Measurements from ENCODE around the gene GALNT10. TPM values are rescaled to one million over a fixed set of nuclear protein-coding genes. Genes with fewer than 3 reads are reported as not detected.
A peak's percentile ranks its signal among the peaks of the same experiment; 100 is the strongest.

The GALNT10 gene
- polyA plus RNA-seq, 1 of the 3 experiments (the other 2 are of a cell fraction) = 56.3 TPM

DNA sequence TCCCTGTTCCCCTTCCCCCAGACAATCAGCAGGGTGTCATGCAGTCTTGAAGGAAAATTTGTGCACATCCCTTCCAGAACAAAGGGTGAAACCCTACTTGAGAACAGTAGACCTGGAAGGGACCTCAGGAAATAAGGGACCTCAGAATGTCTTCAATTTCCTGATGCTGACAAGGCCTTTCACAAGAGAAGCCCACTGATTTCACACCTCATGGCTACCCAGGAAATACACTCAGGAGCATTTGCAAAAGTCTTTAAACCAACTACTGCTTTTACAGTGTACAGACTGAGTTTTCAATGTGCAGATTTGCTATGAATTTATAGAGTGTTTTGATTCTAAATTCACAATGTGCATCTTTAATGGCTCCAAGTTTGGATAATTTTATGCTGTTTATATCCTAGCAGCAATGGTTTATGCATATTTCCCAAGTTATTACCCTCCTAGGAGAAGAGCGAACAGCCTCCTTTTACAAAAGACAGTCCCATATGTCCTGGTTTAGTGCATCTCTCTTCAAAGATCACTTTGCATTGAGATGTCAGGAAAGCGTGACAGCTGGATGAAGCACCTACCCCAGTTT is 74.8 kb downstream of the GALNT10 start:
- H3K4me3 ChIP-seq (ENCODE audit: low read depth in 2 of 2, low read length in 1 of 2) = no peak overlapping the region
- CTCF ChIA-PET = no interaction called here
- no peak overlapping the region for H3K27ac ChIP-seq (ENCODE audit: low read depth in 2 of 2, low read length in 1 of 2)
- no peak for DNase-seq
- no peaks in the 10 kb centered on the region for H4K20me1 ChIP-seq (ENCODE audit: insufficient read depth)
- H3F3A ChIP-seq (replicated peaks; ENCODE audit: insufficient read depth) = peaks cover 6% of the 10 kb centered on the region
- peaks cover 57% of the 10 kb centered on the region; the same call in 1 of the 2 replicates for H3K79me2 ChIP-seq (ENCODE audit: insufficient read depth)
- peaks cover 3 to 31% of the 10 kb centered on the region in 2 experiments for H3K36me3 ChIP-seq (replicated peaks in 1 of 2; ENCODE audit: control insufficient read depth in 1 of 2, insufficient read depth in 2 of 2, low read length in 1 of 2)
- H3K4me2 ChIP-seq = no peak overlapping the region
- no peak overlapping the region for H3K9ac ChIP-seq
- 95% methylated on average over 2 of the region's 2 CpGs for WGBS (ENCODE audit: low lambda C conversion rate)
- no peaks in the 10 kb centered on the region for H3K9me2 ChIP-seq
- no peaks in the 10 kb centered on the region for H3K27me3 ChIP-seq (ENCODE audit: insufficient read depth)
- no peaks in the 10 kb centered on the region for H3K9me3 ChIP-seq
- TF ChIP-seq EZH2phosphoT487 (IDR thresholded peaks at IDR 0.05; ENCODE audit: borderline replicate concordance, low read depth) = no peak
- TF ChIP-seq MEF2A (IDR thresholded peaks at IDR 0.05; ENCODE audit: borderline replicate concordance, low read depth) = no peak
- TF ChIP-seq MXI1 (IDR thresholded peaks at IDR 0.05; ENCODE audit: low read depth, low read length) = no peak
- TF ChIP-seq, protein P1, sequence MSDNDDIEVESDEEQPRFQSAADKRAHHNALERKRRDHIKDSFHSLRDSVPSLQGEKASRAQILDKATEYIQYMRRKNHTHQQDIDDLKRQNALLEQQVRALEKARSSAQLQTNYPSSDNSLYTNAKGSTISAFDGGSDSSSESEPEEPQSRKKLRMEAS (IDR thresholded peaks at IDR 0.05; ENCODE audit: low read depth) = no peak
- no peak for TF ChIP-seq JUND (IDR thresholded peaks at IDR 0.05)
- POLR2A ChIA-PET = no interaction called here
- no peak overlapping the region for H2AFZ ChIP-seq (ENCODE audit: low read depth)
- H3K4me1 ChIP-seq (ENCODE audit: control insufficient read depth in 1 of 2, insufficient read depth in 2 of 2, low read depth in 1 of 2, low read length in 1 of 2) = peaks cover 5 to 10% of the 10 kb centered on the region in 2 experiments; a peak in 3 of 4 replicates

DNA sequence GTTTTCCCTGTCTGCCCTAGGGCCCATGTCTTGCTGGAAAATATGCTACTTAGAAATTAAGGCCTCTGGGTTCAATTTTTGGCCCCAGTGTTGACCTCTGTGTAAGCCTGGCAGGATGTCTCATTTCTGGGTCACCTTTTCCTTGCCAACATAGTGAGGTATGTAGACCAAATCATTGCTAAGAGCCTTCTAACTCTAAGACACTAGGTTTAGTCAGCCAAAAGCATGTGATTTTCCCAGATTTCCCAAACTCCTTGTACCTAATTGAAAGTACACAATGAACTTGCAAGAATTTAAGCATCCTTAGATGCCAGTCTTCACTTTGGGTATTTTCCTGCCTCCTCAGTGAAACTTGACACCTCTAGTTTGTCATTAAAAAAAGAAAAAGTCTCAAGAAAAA is 77.0 kb downstream of the GALNT10 start:
- no peaks in the 10 kb centered on the region for H3K9me2 ChIP-seq
- peaks cover 6% of the 10 kb centered on the region for H3F3A ChIP-seq (replicated peaks; ENCODE audit: insufficient read depth)
- TF ChIP-seq NRF1 (IDR thresholded peaks at IDR 0.05; ENCODE audit: low read depth, low read length) (no peak), GATA2 (CRISPR knock-in tag; IDR thresholded peaks at IDR 0.05) (no peak), TAF1 (IDR thresholded peaks at IDR 0.05; ENCODE audit: borderline replicate concordance, low read depth, low read length) (no peak), RCOR1 (IDR thresholded peaks at IDR 0.05; ENCODE audit: low read length) (no peak), FOXJ3 (CRISPR knock-in tag; IDR thresholded peaks at IDR 0.05) (no peak), TEAD4 (IDR thresholded peaks at IDR 0.05; ENCODE audit: borderline replicate concordance, insufficient read depth) (no peak)
- H3K4me1 ChIP-seq (ENCODE audit: control insufficient read depth in 1 of 2, insufficient read depth in 2 of 2, low read depth in 1 of 2, low read length in 1 of 2) = peaks cover 0 to 10% of the 10 kb centered on the region in 2 experiments; a peak in 1 of 4 replicates
- H3K79me2 ChIP-seq (ENCODE audit: insufficient read depth) = peaks cover 51% of the 10 kb centered on the region; the same call in 1 of the 2 replicates
- CTCF ChIA-PET = interaction anchor here (1.6 kb wide), 1 partner anchor 10 kb away, joined by 5 read pairs; no protein-coding TSS in a partner anchor
- peaks cover under 1 to 26% of the 10 kb centered on the region in 2 experiments for H3K36me3 ChIP-seq (replicated peaks in 1 of 2; ENCODE audit: control insufficient read depth in 1 of 2, insufficient read depth in 2 of 2, low read length in 1 of 2)
- H2AFZ ChIP-seq (ENCODE audit: low read depth) = no peak overlapping the region
- peak overlapping the region in 1 of 2 experiments; percentile 52; a peak in 2 of 4 replicates for H3K27ac ChIP-seq (ENCODE audit: low read depth in 2 of 2, low read length in 1 of 2)
- H3K4me2 ChIP-seq = no peak overlapping the region
- H3K27me3 ChIP-seq (ENCODE audit: insufficient read depth) = no peaks in the 10 kb centered on the region
- H4K20me1 ChIP-seq (ENCODE audit: insufficient read depth) = no peaks in the 10 kb centered on the region
- H3K9ac ChIP-seq = no peak overlapping the region
- no peaks in the 10 kb centered on the region for H3K9me3 ChIP-seq
- no peak overlapping the region for H3K4me3 ChIP-seq (ENCODE audit: low read depth in 2 of 2, low read length in 1 of 2)
- POLR2A ChIA-PET = no interaction called here
- no peak for DNase-seq

DNA sequence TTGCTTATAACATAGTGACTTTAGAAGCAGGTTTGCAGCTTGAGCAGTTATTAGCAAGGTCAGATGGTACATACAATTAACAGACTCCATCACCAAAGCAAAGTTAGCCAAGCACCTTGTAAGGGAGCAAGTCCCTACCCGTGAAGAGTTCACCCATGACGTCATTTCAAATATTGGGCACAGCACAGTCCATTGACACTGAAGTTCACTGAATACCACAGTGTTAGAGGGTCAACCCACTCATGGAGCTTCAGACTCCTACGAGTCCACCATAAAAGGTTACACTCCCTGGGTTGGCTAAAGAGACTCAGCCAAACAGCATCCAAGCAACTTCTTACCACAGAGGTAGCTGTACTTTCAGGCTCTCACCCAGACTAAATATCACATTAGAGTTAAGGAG is 77.5 kb downstream of the GALNT10 start:
- ChIA-PET POLR2A (no interaction called here), CTCF (interaction anchor here (1.1 to 1.6 kb wide), 2 partner anchors 9 to 12 kb away, joined by 3 to 5 read pairs; no protein-coding TSS in a partner anchor)
- Histone ChIP-seq H3K4me2 (no peak overlapping the region), H3K9me2 (no peaks in the 10 kb centered on the region), H4K20me1 (ENCODE audit: insufficient read depth) (no peaks in the 10 kb centered on the region), H3K27ac (ENCODE audit: low read depth in 2 of 2, low read length in 1 of 2) (peak overlapping the region in 1 of 2 experiments; percentile 52; a peak in 1 of 4 replicates), H3K9me3 (no peaks in the 10 kb centered on the region), H3K4me1 (ENCODE audit: control insufficient read depth in 1 of 2, insufficient read depth in 2 of 2, low read depth in 1 of 2, low read length in 1 of 2) (peaks cover 3 to 16% of the 10 kb centered on the region in 2 experiments; a peak in 3 of 4 replicates), H3K9ac (no peak overlapping the region), H2AFZ (ENCODE audit: low read depth) (no peak overlapping the region), H3K79me2 (ENCODE audit: insufficient read depth) (peaks cover 46% of the 10 kb centered on the region; the same call in 1 of the 2 replicates), H3K27me3 (ENCODE audit: insufficient read depth) (no peaks in the 10 kb centered on the region), H3K36me3 (replicated peaks in 1 of 2; ENCODE audit: control insufficient read depth in 1 of 2, insufficient read depth in 2 of 2, low read length in 1 of 2) (peaks cover 0 to 20% of the 10 kb centered on the region in 2 experiments), H3K4me3 (ENCODE audit: low read depth in 2 of 2, low read length in 1 of 2) (no peak overlapping the region), H3F3A (replicated peaks; ENCODE audit: insufficient read depth) (peaks cover 6% of the 10 kb centered on the region)
- TF ChIP-seq JUND (IDR thresholded peaks at IDR 0.05) = no peak
- TF ChIP-seq GATA2 (CRISPR knock-in tag; IDR thresholded peaks at IDR 0.05) = no peak
- TF ChIP-seq FOXJ3 (CRISPR knock-in tag; IDR thresholded peaks at IDR 0.05) = no peak
- TF ChIP-seq, protein P2, sequence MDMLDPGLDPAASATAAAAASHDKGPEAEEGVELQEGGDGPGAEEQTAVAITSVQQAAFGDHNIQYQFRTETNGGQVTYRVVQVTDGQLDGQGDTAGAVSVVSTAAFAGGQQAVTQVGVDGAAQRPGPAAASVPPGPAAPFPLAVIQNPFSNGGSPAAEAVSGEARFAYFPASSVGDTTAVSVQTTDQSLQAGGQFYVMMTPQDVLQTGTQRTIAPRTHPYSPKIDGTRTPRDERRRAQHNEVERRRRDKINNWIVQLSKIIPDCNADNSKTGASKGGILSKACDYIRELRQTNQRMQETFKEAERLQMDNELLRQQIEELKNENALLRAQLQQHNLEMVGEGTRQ (IDR thresholded peaks at IDR 0.05; ENCODE audit: borderline replicate concordance, low read depth, low read length) = no peak
- TF ChIP-seq SMC3 (IDR thresholded peaks at IDR 0.05; ENCODE audit: low read depth, low read length) = no peak
- no peak for TF ChIP-seq ELF1 (IDR thresholded peaks at IDR 0.05)
- TF ChIP-seq MEF2A (IDR thresholded peaks at IDR 0.05; ENCODE audit: borderline replicate concordance, low read depth) = no peak
- no peak for TF ChIP-seq TEAD4 (IDR thresholded peaks at IDR 0.05; ENCODE audit: borderline replicate concordance, insufficient read depth)
- TF ChIP-seq, protein P3, sequence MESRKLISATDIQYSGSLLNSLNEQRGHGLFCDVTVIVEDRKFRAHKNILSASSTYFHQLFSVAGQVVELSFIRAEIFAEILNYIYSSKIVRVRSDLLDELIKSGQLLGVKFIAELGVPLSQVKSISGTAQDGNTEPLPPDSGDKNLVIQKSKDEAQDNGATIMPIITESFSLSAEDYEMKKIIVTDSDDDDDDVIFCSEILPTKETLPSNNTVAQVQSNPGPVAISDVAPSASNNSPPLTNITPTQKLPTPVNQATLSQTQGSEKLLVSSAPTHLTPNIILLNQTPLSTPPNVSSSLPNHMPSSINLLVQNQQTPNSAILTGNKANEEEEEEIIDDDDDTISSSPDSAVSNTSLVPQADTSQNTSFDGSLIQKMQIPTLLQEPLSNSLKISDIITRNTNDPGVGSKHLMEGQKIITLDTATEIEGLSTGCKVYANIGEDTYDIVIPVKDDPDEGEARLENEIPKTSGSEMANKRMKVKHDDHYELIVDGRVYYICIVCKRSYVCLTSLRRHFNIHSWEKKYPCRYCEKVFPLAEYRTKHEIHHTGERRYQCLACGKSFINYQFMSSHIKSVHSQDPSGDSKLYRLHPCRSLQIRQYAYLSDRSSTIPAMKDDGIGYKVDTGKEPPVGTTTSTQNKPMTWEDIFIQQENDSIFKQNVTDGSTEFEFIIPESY (IDR thresholded peaks at IDR 0.05; ENCODE audit: borderline replicate concordance, low read depth) = no peak
- no peak for TF ChIP-seq POLR2AphosphoS5 (IDR thresholded peaks at IDR 0.05; ENCODE audit: low read depth, low read length)
- 94% methylated on average over 3 of the region's 3 CpGs for WGBS (ENCODE audit: low lambda C conversion rate)
- no peak for DNase-seq
